ENCODE data around the gene VTA1.

DNA sequence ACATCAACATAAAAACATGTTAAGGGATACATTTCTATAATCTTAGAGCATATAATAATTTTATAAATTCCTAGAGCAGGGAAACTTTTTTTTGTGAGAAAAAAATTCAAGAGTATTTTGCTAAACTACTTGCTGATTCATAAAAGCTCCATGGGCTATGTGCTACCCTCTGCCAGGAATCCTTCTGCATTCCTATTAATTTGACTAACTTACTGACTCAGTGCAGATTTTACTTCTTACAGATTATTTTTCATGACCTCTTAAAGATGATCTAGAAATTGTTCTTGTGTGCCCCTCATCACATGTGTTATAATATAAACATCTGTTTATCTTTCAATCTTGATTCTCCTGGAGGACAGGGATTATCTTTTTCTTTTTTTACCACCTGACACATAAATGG lies 5.7 kb downstream of the VTA1 start:
- TF ChIP-seq CTCF (IDR thresholded peaks at IDR 0.05; ENCODE audit: poor library complexity, severe bottlenecking), result no peak
- no peak for TF ChIP-seq POLR2AphosphoS5 (IDR thresholded peaks at IDR 0.05)
